Caco-2 (cell line): ENCODE measurements around the gene TLN1. TPM values are rescaled to one million over a fixed set of nuclear protein-coding genes. Genes with fewer than 3 reads are reported as not detected.

Experiments
- BruUV-seq: library from RNA; stranded (reverse); fragments of 400-500 nt; replicated peaks from 2 replicates; lab custom pipeline; 2021; lab: Mats Ljungman, UMichigan
- CTCF ChIA-PET: fragments of 300-600 bp; sonication (Branson Sonifier 250); formaldehyde crosslinking; loops from one replicate; lab custom pipeline; 2022; ENCODE audit warnings: antibody characterized with exemption; lab: Charles Lee
- POLR2A ChIA-PET: fragments of 300-600 bp; sonication (Branson Sonifier 250); formaldehyde crosslinking; loops from one replicate; lab custom pipeline; 2022; ENCODE audit warnings: antibody characterized with exemption; lab: Charles Lee
- DNase-seq, 2 experiments: peaks; one replicate each; pipeline versions ENCODE4 v3.0.0 to v3.0.0-alpha.2; 2020 to 2022
- H3K27me3 ChIP-seq: replicated peaks from 2 replicates; pipeline ENCODE4 v1.6.0; 2011; ENCODE audit warnings: low read length; ENCODE audit not compliant: control insufficient read depth, insufficient read depth
- H3K36me3 ChIP-seq: 2 replicates; pipeline ENCODE4 v1.5.1; 2011; ENCODE audit warnings: low read length; ENCODE audit not compliant: control insufficient read depth, insufficient read depth
- H3K4me1 ChIP-seq: fragments of 250-450 bp; sonication (Bioruptor Pico); 2 replicates; pipeline ENCODE4 v1.5.1; 2020; ENCODE audit warnings: mild to moderate bottlenecking
- H3K4me3 ChIP-seq: 2 replicates; pipeline ENCODE4 v1.5.1; 2011; ENCODE audit warnings: low read depth, mild to moderate bottlenecking, control low read depth, low read length
- H3K9me3 ChIP-seq: fragments of 250-450 bp; sonication (Bioruptor Pico); 2 replicates; pipeline ENCODE4 v1.5.1; 2020; ENCODE audit warnings: mild to moderate bottlenecking, moderate library complexity
- H3K27ac Mint-ChIP-seq: one replicate; pipeline ENCODE4 v1.8.0; 2022; ENCODE audit warnings: mixed read lengths; ENCODE audit not compliant: unreplicated experiment
- H3K27me3 Mint-ChIP-seq: one replicate; pipeline ENCODE4 v1.8.0; 2022; ENCODE audit warnings: mixed read lengths; ENCODE audit not compliant: insufficient read depth, unreplicated experiment
- H3K36me3 Mint-ChIP-seq: one replicate; pipeline ENCODE4 v1.8.0; 2022; ENCODE audit warnings: mild to moderate bottlenecking, mixed read lengths; ENCODE audit not compliant: insufficient read depth, unreplicated experiment
- H3K4me1 Mint-ChIP-seq: one replicate; pipeline ENCODE4 v1.8.0; 2022; ENCODE audit warnings: low read depth, mixed read lengths; ENCODE audit not compliant: unreplicated experiment
- H3K4me3 Mint-ChIP-seq: one replicate; pipeline ENCODE4 v1.8.0; 2022; ENCODE audit warnings: mild to moderate bottlenecking, moderate library complexity, mixed read lengths; ENCODE audit not compliant: unreplicated experiment
- H3K9me3 Mint-ChIP-seq: one replicate; pipeline ENCODE4 v1.8.0; 2022; ENCODE audit warnings: mixed read lengths; ENCODE audit not compliant: unreplicated experiment
- intact Hi-C: fragments of 100-400 bp; cut with micrococcal nuclease; formaldehyde crosslinking; loops from one replicate; pipeline ENCODE4 v1.10.0; 2022; ENCODE audit not compliant: unreplicated experiment
- total RNA-seq: library from RNA; stranded (reverse); gene quantifications from 2 replicates; pipeline ENCODE4 v1.2.3, GENCODE V29; 2022
- TF ChIP-seq, protein P1 (sequence below), 2 experiments: fragments of 200-600 bp in 1 of 2; IDR thresholded peaks; 1 replicate in 1 of 2; 2 replicates in 1 of 2; pipeline versions ENCODE4 v1.5.1 to v1.8.0; 2011 to 2022; ENCODE audit warnings: antibody characterized with exemption in 1 of 2, control low read depth in 1 of 2, inconsistent platforms in 1 of 2, low read depth in 1 of 2, low read length in 1 of 2, mild to moderate bottlenecking in 1 of 2, moderate library complexity in 1 of 2; ENCODE audit not compliant: insufficient read depth in 1 of 2, severe bottlenecking in 1 of 2, unreplicated experiment in 1 of 2

Gene TLN1
- total RNA-seq, 1 experiment from 2014 or later = 147 TPM

DNA sequence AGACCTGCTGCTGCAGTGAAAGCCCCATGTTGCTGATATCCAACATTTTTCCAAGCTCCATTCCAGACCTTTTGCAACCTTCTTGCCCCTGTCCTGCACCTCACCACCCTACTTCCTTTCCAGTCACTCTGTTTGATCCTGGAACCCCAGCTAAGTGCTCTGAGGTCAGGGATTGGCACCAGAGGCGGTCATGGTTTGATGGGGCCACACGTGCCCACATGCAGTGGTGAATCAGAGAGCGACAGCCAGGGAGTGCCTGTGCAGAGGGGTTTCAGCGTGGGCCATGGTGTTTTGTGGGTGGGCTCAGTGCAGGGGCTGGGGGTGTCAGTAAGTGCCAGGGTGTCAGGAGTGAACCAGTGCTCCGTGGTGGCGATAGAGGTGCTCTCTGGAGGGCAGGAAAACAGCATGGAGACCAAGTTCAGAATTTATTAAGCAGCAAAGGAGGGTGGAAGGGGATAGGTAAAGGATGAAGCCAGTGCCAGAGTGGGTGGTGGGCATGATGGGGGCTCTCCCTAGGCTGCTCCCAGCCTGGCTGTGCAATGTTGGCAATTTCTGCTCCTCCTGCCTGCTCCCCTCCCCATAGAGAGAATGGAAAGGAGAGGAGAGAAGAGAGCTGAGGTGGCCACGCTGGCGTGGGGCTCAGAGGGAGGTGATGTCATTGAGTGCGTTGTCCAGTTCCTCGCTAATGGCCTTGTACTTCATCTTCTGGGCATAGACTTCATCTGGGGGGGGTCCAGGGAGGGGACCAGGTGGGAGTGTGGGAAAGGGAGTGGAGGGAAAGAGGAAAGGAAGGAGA lies 49.3 kb downstream of the TLN1 start:
- TF ChIP-seq, protein P1, sequence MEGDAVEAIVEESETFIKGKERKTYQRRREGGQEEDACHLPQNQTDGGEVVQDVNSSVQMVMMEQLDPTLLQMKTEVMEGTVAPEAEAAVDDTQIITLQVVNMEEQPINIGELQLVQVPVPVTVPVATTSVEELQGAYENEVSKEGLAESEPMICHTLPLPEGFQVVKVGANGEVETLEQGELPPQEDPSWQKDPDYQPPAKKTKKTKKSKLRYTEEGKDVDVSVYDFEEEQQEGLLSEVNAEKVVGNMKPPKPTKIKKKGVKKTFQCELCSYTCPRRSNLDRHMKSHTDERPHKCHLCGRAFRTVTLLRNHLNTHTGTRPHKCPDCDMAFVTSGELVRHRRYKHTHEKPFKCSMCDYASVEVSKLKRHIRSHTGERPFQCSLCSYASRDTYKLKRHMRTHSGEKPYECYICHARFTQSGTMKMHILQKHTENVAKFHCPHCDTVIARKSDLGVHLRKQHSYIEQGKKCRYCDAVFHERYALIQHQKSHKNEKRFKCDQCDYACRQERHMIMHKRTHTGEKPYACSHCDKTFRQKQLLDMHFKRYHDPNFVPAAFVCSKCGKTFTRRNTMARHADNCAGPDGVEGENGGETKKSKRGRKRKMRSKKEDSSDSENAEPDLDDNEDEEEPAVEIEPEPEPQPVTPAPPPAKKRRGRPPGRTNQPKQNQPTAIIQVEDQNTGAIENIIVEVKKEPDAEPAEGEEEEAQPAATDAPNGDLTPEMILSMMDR (IDR thresholded peaks at IDR 0.05; ENCODE audit: insufficient read depth in 1 of 2, low read depth in 1 of 2, low read length in 1 of 2, severe bottlenecking in 1 of 2, unreplicated experiment in 1 of 2) = no peak
- no peak overlapping the region for H3K27ac Mint-ChIP-seq
- Histone ChIP-seq H3K36me3 (no peaks in the 10 kb centered on the region), H3K4me1 (no peaks in the 10 kb centered on the region), H3K9me3 (no peaks in the 10 kb centered on the region), H3K27me3 (no peaks in the 10 kb centered on the region), H3K4me3 (no peak overlapping the region)
- ChIA-PET POLR2A (no interaction called here), CTCF (interaction anchor here (0.7 kb wide), 1 partner anchor 14 kb away, joined by 3 read pairs; no protein-coding TSS in a partner anchor)
- H3K4me1 Mint-ChIP-seq = peaks cover 6% of the 10 kb centered on the region
- no TSS peak for BruUV-seq
- no peak for DNase-seq
- no peaks in the 10 kb centered on the region for H3K9me3 Mint-ChIP-seq
- no peaks in the 10 kb centered on the region for H3K27me3 Mint-ChIP-seq
- no peaks in the 10 kb centered on the region for H3K36me3 Mint-ChIP-seq
- H3K4me3 Mint-ChIP-seq = no peak overlapping the region
- intact Hi-C loops = no loop called here

DNA sequence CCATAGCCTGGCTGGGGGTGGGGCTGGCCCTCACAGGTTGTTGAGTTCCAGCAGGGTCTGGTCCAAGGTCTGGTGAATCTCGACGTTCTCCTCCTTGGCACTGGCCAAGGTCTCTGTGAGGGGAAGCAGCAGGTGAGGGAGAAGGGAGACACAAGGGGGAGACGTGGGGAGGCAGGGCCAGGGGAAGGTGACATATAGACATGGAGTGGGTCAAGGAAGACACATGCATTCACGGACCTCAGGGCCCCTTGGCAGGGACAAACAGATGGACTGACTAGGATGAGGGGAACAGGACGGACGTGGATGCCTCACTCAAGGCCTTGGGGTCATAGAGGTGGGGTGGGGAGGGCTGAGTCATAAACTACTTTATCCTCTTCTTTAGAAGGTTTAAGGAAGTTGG lies 49.9 kb downstream of the TLN1 start:
- H3K4me1 ChIP-seq = no peaks in the 10 kb centered on the region
- Mint-ChIP-seq H3K27me3 (no peaks in the 10 kb centered on the region), H3K27ac (no peak overlapping the region), H3K4me1 (peaks cover 6% of the 10 kb centered on the region), H3K9me3 (no peaks in the 10 kb centered on the region), H3K36me3 (no peaks in the 10 kb centered on the region), H3K4me3 (no peak overlapping the region)
- TF ChIP-seq, protein P1 (IDR thresholded peaks at IDR 0.05; ENCODE audit: insufficient read depth in 1 of 2, low read depth in 1 of 2, low read length in 1 of 2, severe bottlenecking in 1 of 2, unreplicated experiment in 1 of 2) = no peak
- H3K27me3 ChIP-seq = no peaks in the 10 kb centered on the region
- intact Hi-C loops = no loop called here
- no peak for DNase-seq
- BruUV-seq = no TSS peak
- ChIA-PET CTCF (interaction anchor here (0.7 kb wide), 1 partner anchor 15 kb away, joined by 3 read pairs; no protein-coding TSS in a partner anchor), POLR2A (no interaction called here)
- H3K9me3 ChIP-seq = no peaks in the 10 kb centered on the region
- H3K4me3 ChIP-seq = no peak overlapping the region
- H3K36me3 ChIP-seq = no peaks in the 10 kb centered on the region

DNA sequence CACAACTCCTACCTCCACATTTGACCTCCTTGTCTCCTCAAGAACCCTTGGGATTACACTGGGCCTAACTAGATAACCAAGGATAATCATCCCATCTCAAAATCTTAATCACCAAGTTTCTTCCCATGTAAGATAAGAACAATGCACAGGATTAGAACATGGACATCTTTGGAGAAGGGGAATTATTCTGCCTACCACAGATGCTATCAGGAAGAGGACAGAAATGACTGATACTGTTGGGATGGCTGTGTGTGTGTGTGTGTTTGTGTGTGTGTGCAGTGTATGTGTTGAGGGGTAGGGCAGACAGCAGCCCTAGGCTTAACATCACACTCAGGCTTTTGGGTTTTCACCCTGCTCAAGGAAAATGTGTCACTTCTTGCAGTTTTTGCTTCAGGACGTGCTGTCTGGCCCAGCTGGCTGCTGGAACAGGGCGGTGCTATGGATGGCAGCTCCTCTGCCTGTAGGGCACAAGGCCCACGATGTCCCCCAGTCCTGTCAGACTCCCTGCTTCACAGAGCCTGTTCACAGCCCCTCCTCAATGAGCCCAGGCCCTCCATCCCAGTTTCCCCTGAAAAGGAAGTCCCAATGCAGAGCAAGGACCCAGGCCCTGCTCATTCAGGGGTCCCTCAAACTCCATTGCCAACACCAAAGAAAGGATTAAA lies 50.5 kb downstream of the TLN1 start:
- no peaks in the 10 kb centered on the region for H3K27me3 Mint-ChIP-seq
- TF ChIP-seq, protein P1 (IDR thresholded peaks at IDR 0.05; ENCODE audit: insufficient read depth in 1 of 2, low read depth in 1 of 2, low read length in 1 of 2, severe bottlenecking in 1 of 2, unreplicated experiment in 1 of 2) = no peak
- H3K4me3 Mint-ChIP-seq = no peak overlapping the region
- Histone ChIP-seq H3K9me3 (no peaks in the 10 kb centered on the region), H3K4me3 (no peak overlapping the region), H3K4me1 (no peaks in the 10 kb centered on the region), H3K36me3 (no peaks in the 10 kb centered on the region), H3K27me3 (no peaks in the 10 kb centered on the region)
- no peaks in the 10 kb centered on the region for H3K36me3 Mint-ChIP-seq
- BruUV-seq = no TSS peak
- CTCF ChIA-PET = no interaction called here
- peaks cover 6% of the 10 kb centered on the region for H3K4me1 Mint-ChIP-seq
- POLR2A ChIA-PET = no interaction called here
- no peak overlapping the region for H3K27ac Mint-ChIP-seq
- intact Hi-C loops = no loop called here
- no peak for DNase-seq
- H3K9me3 Mint-ChIP-seq = no peaks in the 10 kb centered on the region
